WERI-Rb-1 (cell line): ENCODE results near the gene IL17C.

ENCODE experiments used
- DNase-seq: peaks from one replicate; pipeline ENCODE4 v3.0.0-alpha.2; 2020
- H3K27ac ChIP-seq: fragments of 250-450 bp; sonication (Bioruptor Pico); 2 replicates; pipeline ENCODE4 v1.5.1; 2020; ENCODE audit warnings: mild to moderate bottlenecking, moderate library complexity
- H3K27me3 ChIP-seq: fragments of 250-450 bp; sonication (Bioruptor Pico); 2 replicates; pipeline ENCODE4 v1.5.1; 2021; ENCODE audit warnings: mild to moderate bottlenecking, low read depth, moderate library complexity; ENCODE audit not compliant: insufficient read depth, severe bottlenecking
- H3K36me3 ChIP-seq: fragments of 250-450 bp; sonication (Bioruptor Pico); 2 replicates; pipeline ENCODE4 v1.5.1; 2020; ENCODE audit warnings: mild to moderate bottlenecking, moderate library complexity
- H3K4me3 ChIP-seq: 2 replicates; pipeline ENCODE4 v1.5.1; 2011; ENCODE audit warnings: low read depth, mild to moderate bottlenecking, control low read depth, low read length
- H3K9me3 ChIP-seq: fragments of 250-450 bp; sonication (Bioruptor Pico); 2 replicates; pipeline ENCODE4 v1.5.1; 2021; ENCODE audit warnings: mild to moderate bottlenecking, moderate library complexity; ENCODE audit not compliant: severe bottlenecking
- CTCF ChIP-seq: IDR thresholded peaks from 2 replicates; pipeline ENCODE4 v1.5.1; 2011; ENCODE audit warnings: low read depth, mild to moderate bottlenecking, control low read depth, inconsistent platforms, low read length

The IL17C gene

DNA sequence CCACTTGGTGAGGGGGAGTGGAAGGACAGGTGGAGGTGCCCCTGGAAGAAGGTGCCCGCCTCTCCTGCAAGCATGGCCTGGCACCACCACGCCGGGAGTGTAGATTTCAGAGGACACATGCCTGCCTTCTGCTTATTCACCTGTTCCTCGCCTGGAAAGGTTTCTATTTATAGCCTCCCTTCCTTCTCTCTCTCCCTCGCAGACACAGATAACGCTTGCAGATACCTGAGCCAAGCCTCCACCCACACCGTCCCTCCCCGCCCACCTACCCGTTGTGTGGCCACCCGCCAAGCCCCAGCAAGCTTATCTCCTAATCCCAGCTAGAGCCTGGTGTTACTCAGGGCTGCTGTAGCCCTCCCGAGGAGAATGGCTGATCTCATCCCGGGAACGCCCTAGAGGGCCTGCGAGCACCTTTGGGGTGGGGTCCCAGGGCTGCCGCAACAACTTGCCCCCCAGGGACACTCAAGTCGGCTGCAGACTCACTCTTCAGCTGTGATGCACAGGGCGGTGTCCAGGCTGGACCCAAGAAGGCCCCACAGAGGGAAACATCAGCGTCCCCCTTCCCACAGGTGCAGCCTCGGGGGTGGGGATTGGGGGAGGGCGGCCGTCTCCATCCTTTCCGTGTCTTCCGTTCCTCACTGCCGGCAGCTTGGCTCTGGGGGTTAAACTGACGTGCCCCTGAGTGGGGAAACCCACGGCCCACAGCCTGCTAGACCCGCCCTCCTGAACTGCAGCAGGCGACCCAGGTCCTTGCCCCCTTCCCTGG, 49.8 kb downstream of the IL17C start:
- H3K27ac ChIP-seq, result peak overlapping the region; percentile 54
- TF ChIP-seq CTCF, result no peak
- no peaks in the 10 kb centered on the region for H3K27me3 ChIP-seq
- peak overlapping the region; percentile 14 for H3K4me3 ChIP-seq
- no peaks in the 10 kb centered on the region for H3K36me3 ChIP-seq
- no peaks in the 10 kb centered on the region for H3K9me3 ChIP-seq
- peak; percentile 86 for DNase-seq
